ENCODE measurements around the gene PIK3IP1. TPM values are rescaled to one million over a fixed set of nuclear protein-coding genes. Genes with fewer than 3 reads are reported as not detected.

PIK3IP1 gene
- total RNA-seq, 1 experiment from 2014 or later = 0.87 TPM

GRCh38 chr22:31323578-31324550 lies 31.6 kb upstream of the PIK3IP1 start:
- H3K27me3 Mint-ChIP-seq (ENCODE audit: low read depth) = no peaks in the 10 kb centered on the region; the same call in none of the 2 replicates
- no peaks in the 10 kb centered on the region for H3K23me2 ChIP-seq (ENCODE audit: insufficient read length, low read depth, low read length, poor library complexity, severe bottlenecking)
- H3K4ac ChIP-seq (ENCODE audit: low read depth, low read length) = no peak overlapping the region
- H3K23ac ChIP-seq (ENCODE audit: insufficient read length, low read depth, low read length) = no peak overlapping the region
- H3K27me3 ChIP-seq (ENCODE audit: insufficient read depth, low read length) = no peaks in the 10 kb centered on the region
- H3K9ac ChIP-seq (ENCODE audit: extremely low read depth, insufficient read length, low read length) = no peak overlapping the region
- H4K8ac ChIP-seq (replicated peaks; ENCODE audit: insufficient read length, low read depth, low read length) = no peak overlapping the region
- H3K36me3 Mint-ChIP-seq (ENCODE audit: insufficient read depth in 1 of 3, low read depth in 3 of 3) = peaks cover 26 to 62% (median 38%) of the 10 kb centered on the region in 3 experiments; a peak in 6 of 7 replicates
- H3K27ac ChIP-seq (ENCODE audit: insufficient read length, low read depth, low read length) = no peak overlapping the region
- H3K79me2 ChIP-seq (ENCODE audit: insufficient read depth, low read length) = no peaks in the 10 kb centered on the region
- H2AK5ac ChIP-seq (ENCODE audit: insufficient read length, low read length) = no peak overlapping the region
- no peak overlapping the region for H2BK12ac ChIP-seq (ENCODE audit: insufficient read length, low read depth, low read length)
- H3K9me3 ChIP-seq (ENCODE audit: control insufficient read depth, low read depth, low read length) = no peaks in the 10 kb centered on the region
- H3K9me3 Mint-ChIP-seq = no peaks in the 10 kb centered on the region
- no peaks in the 10 kb centered on the region for H3K79me1 ChIP-seq (ENCODE audit: insufficient read depth, low read depth, low read length, poor library complexity, severe bottlenecking)
- H4K20me1 ChIP-seq (ENCODE audit: control insufficient read depth, insufficient read depth, insufficient read length) = no peaks in the 10 kb centered on the region
- H2BK5ac ChIP-seq (ENCODE audit: insufficient read length, low read length) = no peak overlapping the region
- H2BK15ac ChIP-seq (ENCODE audit: low read depth, low read length) = no peak overlapping the region
- H2BK120ac ChIP-seq (ENCODE audit: low read depth, low read length, poor library complexity, severe bottlenecking) = no peak overlapping the region
- no peak overlapping the region for H4K91ac ChIP-seq (ENCODE audit: insufficient read length, low read depth, low read length)
- no peak overlapping the region; the same call in 1 of the 2 replicates for H3K14ac ChIP-seq (ENCODE audit: insufficient read depth, low read length)
- H3K18ac ChIP-seq (ENCODE audit: insufficient read length, low read depth, low read length) = no peak overlapping the region
- H3K4me2 ChIP-seq (ENCODE audit: insufficient read depth, insufficient read length, low read length) = no peak overlapping the region
- WGBS (ENCODE audit: extremely low coverage, insufficient read length, low lambda C conversion rate) = no CpG with 5 or more reads among the region's 8 CpGs
- no peak overlapping the region for H3K4me3 Mint-ChIP-seq
- H2AFZ ChIP-seq (ENCODE audit: low read length) = no peak overlapping the region
- H3T11ph ChIP-seq (ENCODE audit: low read length) = no peak overlapping the region
- H2BK20ac ChIP-seq (ENCODE audit: low read depth, low read length, poor library complexity, severe bottlenecking) = no peak overlapping the region
- H4K5ac ChIP-seq (ENCODE audit: insufficient read length, low read depth, low read length) = no peak overlapping the region
- peak overlapping the region in 1 of 3 experiments; percentile 47; a peak in 1 of 7 replicates for H3K27ac Mint-ChIP-seq
- no peak for TF ChIP-seq CTCF (conservative IDR thresholded peaks at IDR 0.05)
- peaks cover under 1 to 1% of the 10 kb centered on the region in 2 experiments; a peak in 1 of 4 replicates for H3K4me1 Mint-ChIP-seq
- DNase-seq = no peak
- no peak overlapping the region for H3K56ac ChIP-seq (ENCODE audit: insufficient read length, low read depth, low read length)
- no peaks in the 10 kb centered on the region for H3K4me1 ChIP-seq (ENCODE audit: insufficient read depth, low read length)
